WTC11 (cell line): ENCODE results near the gene LCLAT1.

ENCODE experiments used
- ZNF263 ChIP-seq: sonication (generic); formaldehyde crosslinking; IDR thresholded peaks from 2 replicates; pipeline ENCODE4 v1.8.1; 2022; ENCODE audit warnings: low read depth, mild to moderate bottlenecking, moderate library complexity, missing genetic modification reagents
- TF ChIP-seq, protein P1 (sequence below): fragments of 200-600 bp; IDR thresholded peaks from 2 replicates; pipeline ENCODE4 v1.8.0; 2022; ENCODE audit warnings: antibody characterized with exemption
- TF ChIP-seq, protein P2 (sequence below): sonication (generic); formaldehyde crosslinking; IDR thresholded peaks from 2 replicates; pipeline ENCODE4 v1.8.0; 2022; ENCODE audit warnings: missing genetic modification reagents

DNA sequence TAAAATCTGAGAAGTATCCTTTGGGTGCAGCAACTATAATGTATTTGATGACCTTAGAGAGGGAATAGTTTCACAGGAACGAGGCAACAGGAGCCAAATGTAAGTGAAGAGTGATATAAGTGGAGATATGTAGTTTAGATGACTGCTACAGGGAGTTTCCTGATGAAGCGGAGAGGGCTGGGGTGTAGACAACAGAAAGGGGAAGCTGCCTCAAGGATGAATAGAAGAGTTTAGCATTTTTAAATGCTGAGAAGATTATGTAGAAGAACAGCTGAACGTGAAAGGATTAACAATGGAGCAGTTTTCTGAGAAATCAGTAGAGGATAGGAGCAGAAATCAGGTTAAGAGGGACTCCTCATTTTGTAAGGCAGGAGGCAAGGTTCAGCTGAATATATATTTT, 133.3 kb downstream of the LCLAT1 start:
- TF ChIP-seq, protein P1, sequence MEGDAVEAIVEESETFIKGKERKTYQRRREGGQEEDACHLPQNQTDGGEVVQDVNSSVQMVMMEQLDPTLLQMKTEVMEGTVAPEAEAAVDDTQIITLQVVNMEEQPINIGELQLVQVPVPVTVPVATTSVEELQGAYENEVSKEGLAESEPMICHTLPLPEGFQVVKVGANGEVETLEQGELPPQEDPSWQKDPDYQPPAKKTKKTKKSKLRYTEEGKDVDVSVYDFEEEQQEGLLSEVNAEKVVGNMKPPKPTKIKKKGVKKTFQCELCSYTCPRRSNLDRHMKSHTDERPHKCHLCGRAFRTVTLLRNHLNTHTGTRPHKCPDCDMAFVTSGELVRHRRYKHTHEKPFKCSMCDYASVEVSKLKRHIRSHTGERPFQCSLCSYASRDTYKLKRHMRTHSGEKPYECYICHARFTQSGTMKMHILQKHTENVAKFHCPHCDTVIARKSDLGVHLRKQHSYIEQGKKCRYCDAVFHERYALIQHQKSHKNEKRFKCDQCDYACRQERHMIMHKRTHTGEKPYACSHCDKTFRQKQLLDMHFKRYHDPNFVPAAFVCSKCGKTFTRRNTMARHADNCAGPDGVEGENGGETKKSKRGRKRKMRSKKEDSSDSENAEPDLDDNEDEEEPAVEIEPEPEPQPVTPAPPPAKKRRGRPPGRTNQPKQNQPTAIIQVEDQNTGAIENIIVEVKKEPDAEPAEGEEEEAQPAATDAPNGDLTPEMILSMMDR, result no peak
- TF ChIP-seq ZNF263 (CRISPR knock-in tag), result no peak
- TF ChIP-seq, protein P2, sequence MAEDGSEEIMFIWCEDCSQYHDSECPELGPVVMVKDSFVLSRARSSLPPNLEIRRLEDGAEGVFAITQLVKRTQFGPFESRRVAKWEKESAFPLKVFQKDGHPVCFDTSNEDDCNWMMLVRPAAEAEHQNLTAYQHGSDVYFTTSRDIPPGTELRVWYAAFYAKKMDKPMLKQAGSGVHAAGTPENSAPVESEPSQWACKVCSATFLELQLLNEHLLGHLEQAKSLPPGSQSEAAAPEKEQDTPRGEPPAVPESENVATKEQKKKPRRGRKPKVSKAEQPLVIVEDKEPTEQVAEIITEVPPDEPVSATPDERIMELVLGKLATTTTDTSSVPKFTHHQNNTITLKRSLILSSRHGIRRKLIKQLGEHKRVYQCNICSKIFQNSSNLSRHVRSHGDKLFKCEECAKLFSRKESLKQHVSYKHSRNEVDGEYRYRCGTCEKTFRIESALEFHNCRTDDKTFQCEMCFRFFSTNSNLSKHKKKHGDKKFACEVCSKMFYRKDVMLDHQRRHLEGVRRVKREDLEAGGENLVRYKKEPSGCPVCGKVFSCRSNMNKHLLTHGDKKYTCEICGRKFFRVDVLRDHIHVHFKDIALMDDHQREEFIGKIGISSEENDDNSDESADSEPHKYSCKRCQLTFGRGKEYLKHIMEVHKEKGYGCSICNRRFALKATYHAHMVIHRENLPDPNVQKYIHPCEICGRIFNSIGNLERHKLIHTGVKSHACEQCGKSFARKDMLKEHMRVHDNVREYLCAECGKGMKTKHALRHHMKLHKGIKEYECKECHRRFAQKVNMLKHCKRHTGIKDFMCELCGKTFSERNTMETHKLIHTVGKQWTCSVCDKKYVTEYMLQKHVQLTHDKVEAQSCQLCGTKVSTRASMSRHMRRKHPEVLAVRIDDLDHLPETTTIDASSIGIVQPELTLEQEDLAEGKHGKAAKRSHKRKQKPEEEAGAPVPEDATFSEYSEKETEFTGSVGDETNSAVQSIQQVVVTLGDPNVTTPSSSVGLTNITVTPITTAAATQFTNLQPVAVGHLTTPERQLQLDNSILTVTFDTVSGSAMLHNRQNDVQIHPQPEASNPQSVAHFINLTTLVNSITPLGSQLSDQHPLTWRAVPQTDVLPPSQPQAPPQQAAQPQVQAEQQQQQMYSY, result no peak
